Measurements from ENCODE around the gene LHX6.

LHX6 gene

GRCh38 chr9:122264360-122265148 lies 35.8 kb upstream of the LHX6 start, which contains the start of the genes MRRF and RBM18:
Gene MRRF (plus strand): TSS chr9:122264882. CDS start chr9:122270892, 6,010 bp downstream.
Gene RBM18 (minus strand): TSS chr9:122264840. CDS start chr9:122261492, 3,348 bp downstream.
- peak; percentile 59 for DNase-seq (ENCODE audit: low read depth)
- peak within 1 kb of the TSS; percentile 96 for H3K4me3 ChIP-seq (ENCODE audit: low read length)
- TF ChIP-seq CTCF (conservative IDR thresholded peaks at IDR 0.05; ENCODE audit: low read depth, low read length) = no peak

GRCh38 chr9:122263699-122264349 lies 35.1 kb upstream of the LHX6 start:
- H3K4me3 ChIP-seq (ENCODE audit: low read length) = peak overlapping the region; percentile 96
- TF ChIP-seq CTCF (conservative IDR thresholded peaks at IDR 0.05; ENCODE audit: low read depth, low read length) = no peak
- DNase-seq (ENCODE audit: low read depth) = no peak

DNA sequence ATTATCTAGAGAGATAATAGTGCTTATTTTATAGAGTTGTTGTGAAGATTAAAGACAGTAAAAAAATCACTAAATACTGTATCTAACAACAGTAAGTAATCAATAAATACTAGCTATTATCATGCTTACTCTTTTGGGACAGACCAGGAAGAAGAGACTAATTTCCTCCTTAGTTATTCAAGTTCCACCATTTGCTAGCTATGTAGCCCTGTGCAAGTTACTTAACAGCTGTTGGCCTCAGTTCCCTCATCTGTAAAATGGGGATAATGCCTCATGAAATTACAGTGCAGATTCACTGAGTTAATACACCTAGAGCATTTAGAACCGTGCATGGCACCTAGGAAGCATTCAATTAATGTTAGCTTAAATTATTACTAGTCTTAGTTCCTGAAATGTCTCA lies 33.3 kb upstream of the LHX6 start:
- no peak for DNase-seq (ENCODE audit: low read depth)
- no peak for TF ChIP-seq CTCF (conservative IDR thresholded peaks at IDR 0.05; ENCODE audit: low read depth, low read length)
- H3K4me3 ChIP-seq (ENCODE audit: low read length) = no peak overlapping the region

GRCh38 chr9:122261469-122261881 lies 32.7 kb upstream of the LHX6 start:
- TF ChIP-seq CTCF (conservative IDR thresholded peaks at IDR 0.05; ENCODE audit: low read depth, low read length) = no peak
- no peak for DNase-seq (ENCODE audit: low read depth)
- H3K4me3 ChIP-seq (ENCODE audit: low read length) = no peak overlapping the region

DNA sequence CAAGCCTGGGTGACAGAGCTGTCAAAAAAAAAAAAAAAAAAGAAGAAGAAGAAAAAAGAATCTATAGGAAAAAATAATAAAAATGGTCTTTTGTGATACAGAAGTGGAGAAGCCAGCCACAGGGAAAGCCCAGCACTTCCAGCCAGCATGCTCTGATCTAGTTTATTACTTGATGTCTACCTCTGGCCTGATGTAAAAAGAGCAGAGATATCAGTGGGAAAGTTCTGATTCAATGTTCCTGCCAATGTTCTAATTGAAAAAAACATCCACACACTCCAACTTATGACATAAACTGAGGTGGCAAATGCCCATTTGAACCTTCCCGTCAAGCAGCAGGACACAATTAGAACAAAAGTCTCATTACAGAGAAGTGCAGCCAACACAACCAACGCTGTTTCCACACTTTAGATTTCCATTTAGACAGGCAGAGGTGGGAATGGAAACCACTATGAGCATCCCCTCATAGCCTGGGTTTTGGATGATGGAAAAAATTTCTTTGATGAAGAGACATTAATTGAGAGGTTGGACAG lies 30.2 kb upstream of the LHX6 start:
- H3K4me3 ChIP-seq (ENCODE audit: low read length) = no peak overlapping the region
- no peak for TF ChIP-seq CTCF (conservative IDR thresholded peaks at IDR 0.05; ENCODE audit: low read depth, low read length)
- no peak for DNase-seq (ENCODE audit: low read depth)

DNA sequence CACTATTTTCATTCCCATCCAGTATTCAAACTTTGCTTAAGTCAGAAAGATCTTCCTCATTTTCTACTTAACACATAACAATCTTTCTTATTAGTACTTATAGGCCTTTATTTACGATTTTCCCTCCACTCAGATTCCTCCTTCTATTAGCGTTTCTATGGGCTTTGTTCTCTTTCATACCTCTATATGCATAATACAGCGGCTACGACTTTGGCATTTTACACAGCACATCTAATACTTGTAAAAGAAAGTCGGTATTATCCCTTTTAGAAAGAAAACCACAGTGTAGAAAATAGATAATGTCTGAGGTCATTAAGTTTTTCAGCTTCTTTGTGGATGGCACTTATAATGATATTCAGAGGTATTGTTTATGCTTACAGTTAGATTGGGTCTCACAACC lies 27.4 kb upstream of the LHX6 start:
- no peak overlapping the region for H3K4me3 ChIP-seq (ENCODE audit: low read length)
- TF ChIP-seq CTCF (conservative IDR thresholded peaks at IDR 0.05; ENCODE audit: low read depth, low read length) = no peak
- no peak for DNase-seq (ENCODE audit: low read depth)
